HK-2 (cell line): Measurements from ENCODE around the gene SYT1.

Experiments used
- DNase-seq: peaks from one replicate; pipeline ENCODE4 v3.0.0-alpha.2; 2018; ENCODE audit not compliant: unreplicated experiment

SYT1 gene

DNA sequence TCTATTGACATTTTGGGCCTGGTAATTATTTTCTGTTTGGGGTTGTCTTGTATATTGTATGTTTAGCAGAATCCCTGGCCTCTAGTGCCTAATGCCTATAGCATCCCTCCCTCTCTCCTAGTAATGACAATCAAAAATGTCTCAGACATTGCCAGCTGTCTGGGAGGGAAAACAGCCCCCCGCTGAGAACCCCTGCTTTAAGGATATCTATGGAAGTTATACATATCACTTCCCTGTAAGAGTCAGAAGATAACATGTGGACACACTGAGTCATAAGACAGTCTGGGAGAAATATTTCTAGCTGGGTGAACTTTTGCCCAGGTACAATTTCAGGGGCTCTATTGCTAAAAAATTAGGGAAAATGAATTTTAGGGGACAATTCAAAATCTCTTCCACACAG lies 571.2 kb downstream of the SYT1 start:
- DNase-seq: no peak

DNA sequence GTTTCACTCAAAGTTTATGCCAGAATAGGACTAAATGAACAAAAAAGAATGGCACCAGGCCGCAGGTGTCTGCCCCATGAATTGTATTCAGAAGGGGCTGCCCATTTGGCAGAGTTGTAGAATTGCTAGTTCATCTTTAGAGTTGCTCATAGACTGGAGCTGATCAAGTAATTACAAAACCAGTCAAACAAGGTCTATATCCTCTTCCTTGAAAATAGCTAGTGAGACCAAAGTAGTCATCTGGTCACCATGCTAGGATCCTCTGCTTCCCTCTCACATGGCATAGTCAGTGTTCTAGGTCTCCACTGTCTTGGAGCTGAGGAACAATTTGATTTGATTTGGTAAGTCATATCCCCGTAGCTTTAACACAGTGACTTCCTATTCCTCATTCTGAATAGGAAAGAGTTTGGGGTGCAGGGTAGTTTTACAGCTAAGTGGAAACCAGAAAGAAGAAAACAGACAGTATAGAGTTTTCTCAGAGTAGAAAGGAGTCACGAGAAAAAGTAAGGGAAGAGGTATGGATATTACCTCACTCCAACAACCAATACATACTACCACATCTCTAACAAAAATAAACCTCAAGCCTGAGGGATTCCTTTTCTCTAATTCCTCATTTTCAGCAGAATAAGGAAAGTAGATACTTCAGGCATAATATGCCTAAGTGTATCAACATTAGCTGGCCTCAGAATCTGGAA lies 574.1 kb downstream of the SYT1 start:
- no peak for DNase-seq

DNA sequence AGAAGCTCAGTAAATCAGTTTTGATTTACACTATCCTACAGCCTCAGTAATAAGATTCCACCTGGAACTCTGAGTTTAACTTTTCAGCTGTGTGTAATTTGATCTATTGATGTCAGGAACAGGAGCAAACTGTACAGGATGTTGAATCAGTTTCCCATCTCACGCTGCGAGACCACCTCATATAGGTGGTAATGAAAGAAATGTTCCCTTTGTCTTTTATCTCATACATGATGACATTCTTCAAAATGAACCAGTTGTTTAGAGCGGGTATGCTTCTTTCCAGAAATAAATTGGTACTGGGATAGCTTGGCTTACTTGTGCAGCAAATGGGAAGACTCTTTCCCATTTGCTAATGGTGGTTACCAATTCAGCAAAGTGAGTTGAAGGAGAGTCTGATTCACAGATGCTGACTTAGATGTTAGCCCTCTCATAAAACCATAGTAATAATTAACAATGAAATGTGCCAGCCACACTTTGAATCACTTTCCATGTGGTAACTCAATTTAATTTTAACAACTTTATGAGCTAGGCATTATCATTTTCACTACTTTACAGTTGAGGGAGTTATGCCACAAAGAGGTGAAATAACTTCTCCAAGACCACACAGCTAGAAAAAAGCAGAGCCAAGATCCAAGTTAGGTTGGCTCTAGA lies 574.7 kb downstream of the SYT1 start:
- no peak for DNase-seq

DNA sequence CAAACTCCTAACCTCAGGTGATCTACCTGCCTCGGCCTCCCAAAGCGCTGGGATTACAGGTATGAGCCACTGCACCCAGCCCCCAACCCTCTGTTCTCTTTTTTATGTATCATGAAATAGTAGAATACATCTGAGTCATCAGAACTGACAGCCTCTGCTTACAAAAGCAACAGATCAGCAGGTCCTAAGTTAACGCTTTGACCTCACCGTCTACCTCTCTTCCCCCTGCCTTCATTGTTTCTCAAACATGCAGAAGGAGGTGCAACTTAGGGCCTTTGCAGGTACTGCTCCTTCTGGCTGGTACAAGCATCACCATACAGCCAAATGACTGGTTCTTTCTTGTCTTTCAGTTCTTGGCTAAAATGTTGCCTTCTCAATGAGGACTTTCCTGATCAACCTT lies 577.0 kb downstream of the SYT1 start:
- DNase-seq: no peak

DNA sequence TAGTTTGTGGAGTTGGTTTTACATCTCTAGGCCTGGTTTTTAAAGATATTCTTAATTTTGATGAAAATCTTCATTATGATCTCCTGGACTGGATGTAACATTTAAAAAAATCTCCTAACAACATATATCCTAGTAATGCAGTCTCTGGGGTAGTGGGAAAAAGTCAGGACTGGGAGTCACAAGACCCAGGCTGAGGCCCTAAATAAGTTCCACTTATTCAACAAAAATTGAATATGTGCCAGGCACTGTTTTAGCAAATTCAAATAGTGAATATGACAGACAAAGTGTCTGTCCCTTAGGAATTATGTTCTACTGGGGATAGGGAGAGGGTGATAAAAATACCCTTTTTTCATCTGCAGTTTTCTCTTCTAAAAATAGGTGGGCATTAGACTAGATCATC lies 577.8 kb downstream of the SYT1 start:
- DNase-seq: no peak

DNA sequence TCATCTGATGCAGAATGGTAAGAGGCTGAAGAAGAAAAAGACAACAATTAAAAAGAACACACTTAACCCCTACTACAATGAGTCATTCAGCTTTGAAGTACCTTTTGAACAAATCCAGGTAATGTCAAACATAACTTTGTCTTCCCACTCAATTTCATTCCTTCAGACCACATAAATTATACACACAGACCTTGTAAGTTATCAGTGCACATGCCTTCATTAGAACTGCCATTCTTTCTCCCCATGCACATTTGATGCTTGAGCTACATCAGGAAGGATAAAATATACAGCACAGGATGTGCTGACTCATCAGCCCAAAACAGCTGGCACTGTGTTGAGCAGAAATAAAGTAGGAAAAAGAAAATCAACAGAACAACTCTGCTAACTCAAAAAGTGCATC lies 579.5 kb downstream of the SYT1 start:
- no peak for DNase-seq

DNA sequence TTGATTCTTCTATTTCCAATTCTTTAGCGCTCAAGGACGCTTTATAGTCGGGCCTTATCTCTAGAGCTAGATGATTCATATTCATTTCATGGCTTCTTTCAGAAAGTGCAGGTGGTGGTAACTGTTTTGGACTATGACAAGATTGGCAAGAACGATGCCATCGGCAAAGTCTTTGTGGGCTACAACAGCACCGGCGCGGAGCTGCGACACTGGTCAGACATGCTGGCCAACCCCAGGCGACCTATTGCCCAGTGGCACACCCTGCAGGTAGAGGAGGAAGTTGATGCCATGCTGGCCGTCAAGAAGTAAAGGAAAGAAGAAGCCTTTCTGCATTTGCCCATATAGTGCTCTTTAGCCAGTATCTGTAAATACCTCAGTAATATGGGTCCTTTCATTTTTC lies 584.2 kb downstream of the SYT1 start:
- DNase-seq: no peak

DNA sequence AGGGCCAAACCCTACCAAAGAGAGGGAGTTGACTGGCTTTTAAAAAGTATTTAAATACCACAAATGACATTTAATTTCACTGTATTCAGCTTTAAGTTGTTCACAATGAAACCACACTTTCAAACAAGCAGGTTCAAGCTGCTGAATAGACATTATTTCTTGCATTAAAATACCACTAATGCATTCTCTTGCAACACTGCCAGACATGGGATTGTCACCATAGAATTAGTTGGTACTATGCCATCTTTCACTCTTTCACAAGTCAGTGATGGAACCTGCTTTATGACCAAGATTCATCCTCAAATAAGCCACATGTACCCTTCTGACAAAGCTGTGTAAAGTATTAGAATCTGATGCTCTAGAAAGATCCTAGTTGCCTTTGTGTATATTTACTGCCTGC lies 586.8 kb downstream of the SYT1 start:
- DNase-seq: no peak

DNA sequence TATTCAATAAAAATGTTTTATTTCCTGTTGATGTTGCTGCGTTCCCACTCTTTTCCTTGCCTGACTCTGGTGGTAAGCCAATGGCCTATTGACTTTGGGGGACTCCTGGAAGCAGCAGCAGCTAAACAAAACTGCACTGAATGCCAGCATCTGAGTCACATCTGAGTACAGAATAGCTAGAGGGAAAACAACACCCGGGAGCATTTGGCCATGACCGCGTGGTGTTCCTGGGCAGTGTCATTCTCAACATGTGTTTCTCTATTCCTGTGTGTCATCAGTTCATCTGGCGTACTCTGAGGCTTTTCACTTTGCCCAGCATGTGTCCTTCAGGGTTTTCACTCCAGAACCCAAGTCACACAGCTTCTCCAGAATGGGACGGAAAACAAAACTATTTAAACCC lies 587.4 kb downstream of the SYT1 start:
- peak; percentile 74 for DNase-seq

DNA sequence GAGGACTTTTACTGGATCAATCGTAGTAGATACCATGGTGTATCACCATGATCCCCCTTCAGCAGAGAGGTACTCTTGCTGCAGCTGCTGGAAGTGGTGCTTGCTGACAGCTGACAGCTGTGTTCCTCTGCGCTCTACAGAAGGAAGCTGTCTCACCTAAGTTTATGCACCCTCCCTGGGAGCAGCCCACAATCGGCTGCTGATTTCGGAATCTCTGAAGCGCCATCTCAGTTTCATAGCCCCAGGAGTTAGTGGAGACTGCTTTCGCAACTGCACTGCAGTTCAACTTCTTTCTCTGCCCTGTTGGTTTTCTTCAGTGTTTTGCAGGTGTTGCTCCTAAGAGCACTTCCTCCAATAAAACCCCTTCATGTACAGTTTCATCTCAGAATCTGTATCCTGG lies 588.3 kb downstream of the SYT1 start:
- no peak for DNase-seq

DNA sequence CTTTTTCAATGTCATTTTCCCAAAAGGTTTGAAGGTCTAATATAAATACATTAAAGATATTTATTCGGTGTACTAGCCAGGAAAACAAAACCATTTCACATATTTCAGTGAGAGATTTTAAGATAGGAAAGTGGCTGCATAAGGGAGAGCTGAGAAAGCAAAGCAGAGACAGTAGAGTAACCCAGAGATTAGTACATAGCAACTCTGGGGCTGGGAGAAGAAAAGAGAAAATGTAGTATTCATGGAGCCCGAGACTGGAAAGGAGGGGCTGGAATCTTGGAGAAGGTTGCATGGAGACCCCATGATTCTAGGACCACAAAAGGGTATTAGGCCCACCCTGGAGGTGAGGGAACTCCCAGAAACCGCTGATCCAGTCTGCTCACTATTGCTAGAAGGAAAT lies 589.2 kb downstream of the SYT1 start:
- DNase-seq: no peak

DNA sequence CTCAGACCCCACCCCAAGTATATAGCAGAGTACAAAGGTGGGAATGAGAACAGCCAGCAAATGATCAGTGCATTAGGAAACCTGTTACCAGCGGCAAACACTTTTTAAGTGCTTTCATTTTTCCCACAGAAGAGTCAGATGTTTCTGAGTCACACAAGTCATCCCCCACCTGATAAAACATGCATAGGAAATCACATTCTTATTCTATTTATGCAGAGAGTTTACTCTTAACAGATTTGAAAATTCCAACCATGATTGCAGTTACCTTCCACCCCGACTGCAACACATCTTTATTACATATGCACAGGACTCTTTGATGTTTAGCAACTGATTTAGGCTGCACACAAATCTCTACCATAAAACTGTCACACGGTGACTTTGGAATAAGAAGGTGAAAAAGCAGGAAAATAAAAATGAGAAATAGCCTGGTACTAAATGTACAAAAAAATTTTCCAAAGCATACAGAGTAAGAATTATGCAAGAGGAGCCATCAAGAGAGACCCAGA lies 589.8 kb downstream of the SYT1 start:
- DNase-seq: no peak

DNA sequence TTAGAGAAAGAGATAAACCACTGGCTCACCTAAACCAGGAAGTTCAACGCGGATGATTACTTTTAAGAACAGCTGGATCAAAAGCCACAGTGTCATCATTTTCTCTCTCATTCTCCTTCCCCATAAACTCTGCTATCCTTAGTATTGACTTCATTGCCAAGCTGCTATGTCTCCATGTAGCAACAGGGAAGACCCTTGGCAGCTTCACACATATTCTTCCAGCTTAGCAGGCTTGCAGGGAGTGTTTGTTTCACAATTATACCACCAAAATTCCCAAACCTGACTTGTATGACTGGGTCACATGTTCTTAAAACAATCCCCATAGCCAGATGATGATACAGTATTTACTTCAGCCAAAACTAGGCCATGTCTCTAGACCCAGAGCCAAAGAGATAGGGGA lies 590.7 kb downstream of the SYT1 start:
- DNase-seq: no peak

DNA sequence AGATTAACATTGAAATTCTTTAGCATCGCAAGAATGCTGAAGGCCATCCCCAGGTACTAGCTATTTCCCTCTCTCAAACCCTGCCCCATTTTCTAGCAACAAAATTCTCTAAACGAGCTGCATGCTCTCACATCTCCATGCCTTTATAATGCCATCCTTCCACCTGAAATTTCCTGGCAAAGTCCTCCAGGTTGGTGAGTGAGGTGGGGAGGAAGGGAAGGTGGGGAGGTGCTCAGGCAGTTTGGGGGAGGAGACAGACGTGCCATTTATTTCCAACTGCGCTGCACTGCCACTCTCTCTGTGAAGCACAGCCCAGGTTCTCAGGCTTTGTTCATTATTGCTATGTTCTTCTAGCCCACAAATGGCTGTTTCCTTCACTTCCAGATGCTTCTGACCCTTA lies 617.7 kb downstream of the SYT1 start:
- DNase-seq: no peak

DNA sequence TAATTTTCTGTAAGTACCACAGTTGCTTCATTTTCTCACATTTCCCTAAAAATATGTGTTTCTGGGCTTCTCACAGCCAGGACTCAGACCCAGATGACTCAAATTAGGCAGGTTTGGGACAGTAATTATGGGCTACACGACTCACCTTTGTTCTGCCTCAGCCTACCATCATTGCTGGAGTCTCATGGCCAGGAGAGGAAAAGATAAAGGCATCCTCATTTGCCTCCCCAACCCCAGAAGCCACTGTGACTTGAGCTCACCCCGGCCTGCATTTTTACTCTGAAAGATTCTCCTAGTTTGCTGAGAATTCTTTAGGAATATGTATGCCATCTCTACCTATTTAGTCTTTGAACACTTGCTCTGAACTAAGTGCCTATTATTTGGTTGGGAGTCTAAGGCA lies 618.3 kb downstream of the SYT1 start:
- DNase-seq: no peak

DNA sequence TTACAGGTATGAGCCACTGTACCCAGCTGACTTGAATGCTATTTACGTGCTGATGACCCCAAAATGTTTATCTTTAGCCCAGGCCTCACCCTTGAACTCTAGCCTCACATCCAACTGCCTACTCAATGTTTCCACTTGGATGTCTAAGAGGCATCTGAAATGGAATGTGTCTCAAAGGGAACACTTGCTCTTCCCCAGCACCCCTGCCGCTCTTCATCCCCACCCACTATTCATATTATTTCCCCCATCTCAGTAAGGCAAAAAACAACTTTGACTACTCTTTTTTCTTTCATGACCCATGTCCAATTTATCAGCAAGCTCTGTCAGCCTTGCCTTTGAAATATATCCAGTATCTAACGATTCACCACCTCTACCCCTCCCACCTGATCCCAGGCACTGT lies 621.6 kb downstream of the SYT1 start:
- DNase-seq: no peak

DNA sequence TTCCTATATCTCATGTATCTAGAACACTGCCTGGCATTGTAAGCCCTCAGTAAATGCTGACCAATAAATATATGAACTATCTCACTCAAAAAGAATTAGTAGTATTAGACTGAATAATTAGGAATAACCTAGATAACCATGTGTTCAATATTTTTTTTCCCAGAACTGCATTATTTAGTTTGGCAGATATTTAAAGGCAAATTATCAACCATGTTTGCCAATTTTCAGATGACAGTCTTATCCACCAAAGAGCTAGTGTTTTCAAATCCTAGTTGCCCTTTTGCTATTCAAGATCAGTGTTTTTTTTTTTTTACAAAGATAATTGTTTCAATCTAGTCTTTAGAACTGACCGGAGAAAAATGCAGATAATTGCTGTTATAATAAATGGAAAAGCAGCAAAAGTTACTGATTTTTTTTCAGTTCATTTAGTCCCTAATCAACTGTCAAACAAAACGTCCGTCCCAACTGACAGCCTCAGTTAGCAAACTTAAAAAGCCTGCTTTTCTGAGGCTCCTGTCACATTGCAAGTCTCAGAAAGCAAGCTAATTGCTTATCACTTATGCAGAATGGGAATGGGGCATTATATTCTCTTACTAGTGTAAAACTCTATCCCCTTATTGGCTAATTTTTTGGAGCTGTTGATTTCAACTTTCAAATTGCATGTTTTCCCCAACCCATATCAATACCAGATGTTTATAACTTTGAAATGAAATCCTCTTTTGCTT lies 623.0 kb downstream of the SYT1 start:
- no peak for DNase-seq
